ENCODE results near the gene HBQ1.
"Not testable (repeated sequence)": the region's sequence is repeated elsewhere in the genome, so short reads cannot be mapped to it uniquely, and the experiment has no call there.

HBQ1 gene

DNA sequence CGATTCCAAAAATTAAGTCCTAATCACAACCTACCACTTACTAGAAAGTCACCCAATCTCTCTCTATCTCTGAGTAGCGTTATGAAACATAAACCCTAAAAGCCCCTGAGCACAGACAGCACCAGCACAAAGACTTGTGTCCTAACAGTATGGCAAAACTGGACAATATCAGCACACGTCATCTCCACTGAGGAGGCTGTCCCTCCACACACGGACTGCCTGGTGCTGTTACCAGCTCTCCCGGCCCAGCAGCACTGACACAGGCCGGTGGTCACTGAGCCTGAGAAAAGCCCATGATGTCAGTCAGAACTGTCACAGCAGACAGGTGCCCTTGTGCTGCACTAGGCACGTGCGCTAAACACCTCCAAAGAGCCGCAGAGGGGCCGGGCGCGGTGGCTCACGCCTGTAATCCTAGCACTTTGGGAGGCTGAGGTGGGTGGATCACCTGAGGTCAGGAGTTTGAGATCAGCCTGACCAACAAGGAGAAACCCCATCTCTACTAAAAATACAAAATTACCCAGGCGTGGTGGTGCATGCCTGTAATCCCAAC lies 31.4 kb downstream of the HBQ1 start:
- DNase-seq = not testable (repeated sequence)

DNA sequence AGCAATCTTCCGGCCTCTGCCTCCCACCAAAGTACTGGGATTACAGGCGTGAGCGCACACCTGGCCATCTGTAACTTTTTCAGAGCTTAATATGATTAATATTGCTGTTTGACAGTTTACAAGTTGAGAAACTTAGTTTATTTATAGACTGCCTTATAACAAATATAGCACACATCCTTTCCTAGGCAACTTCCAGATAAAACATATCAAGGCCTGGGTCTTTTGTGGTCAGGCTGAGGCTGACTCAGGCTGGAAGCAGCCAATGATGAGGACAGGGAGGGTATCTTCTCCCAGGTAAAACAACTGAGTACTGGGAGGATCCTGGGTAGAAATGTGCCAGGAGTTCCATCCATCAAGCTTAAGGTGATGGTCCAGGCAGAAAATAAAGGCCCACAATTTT lies 32.7 kb downstream of the HBQ1 start:
- DNase-seq = no peak

DNA sequence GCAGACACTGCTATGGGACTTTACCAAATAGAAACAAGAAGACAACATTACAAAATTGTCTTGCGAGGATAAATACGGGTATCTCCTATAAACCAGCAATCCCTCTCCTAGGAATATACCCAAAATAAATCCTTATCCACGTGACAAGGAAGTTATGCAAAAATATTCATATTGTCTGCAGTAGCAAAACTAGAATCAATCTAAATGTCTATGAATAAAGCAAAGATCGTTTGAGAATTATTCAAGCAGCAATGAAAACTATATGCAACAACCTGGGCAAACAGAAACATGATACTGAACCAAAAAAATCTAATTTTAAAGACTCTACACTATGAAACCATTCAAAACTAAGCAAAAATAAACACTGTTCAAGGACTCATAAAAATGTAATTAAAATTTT lies 39.8 kb downstream of the HBQ1 start:
- no peak for DNase-seq

DNA sequence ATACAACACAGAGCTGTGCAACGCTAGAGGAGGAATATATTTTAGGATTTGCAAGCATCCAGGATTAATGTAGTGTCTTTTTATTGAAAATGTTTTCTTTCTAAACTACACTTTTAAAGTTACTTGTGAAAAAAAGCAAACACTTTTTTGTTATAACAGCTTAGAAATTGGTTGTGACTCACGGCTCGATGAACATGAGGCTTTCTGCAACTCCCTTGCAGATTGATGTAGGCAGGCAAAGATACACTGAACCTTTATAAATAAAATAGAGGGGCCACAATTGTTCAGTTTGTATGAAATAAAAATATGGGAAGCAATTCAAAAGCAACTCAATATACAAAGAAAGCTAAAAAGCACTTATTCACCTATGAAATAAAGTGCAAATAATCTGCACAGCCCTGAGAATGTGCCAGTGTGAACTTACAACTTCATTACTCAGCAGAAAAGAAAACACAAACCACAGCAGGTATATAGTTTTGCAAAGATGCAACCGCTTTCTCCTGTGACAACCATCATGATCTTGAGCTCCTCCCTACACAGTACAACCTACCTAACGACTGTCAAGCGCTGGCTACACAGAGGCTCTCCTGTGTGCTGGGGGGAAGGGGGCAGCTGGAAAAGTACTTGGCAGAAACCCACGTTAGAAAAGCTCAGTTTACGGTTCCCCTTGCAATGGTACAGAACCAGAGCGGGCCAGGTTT lies 48.0 kb downstream of the HBQ1 start:
- no peak for DNase-seq

DNA sequence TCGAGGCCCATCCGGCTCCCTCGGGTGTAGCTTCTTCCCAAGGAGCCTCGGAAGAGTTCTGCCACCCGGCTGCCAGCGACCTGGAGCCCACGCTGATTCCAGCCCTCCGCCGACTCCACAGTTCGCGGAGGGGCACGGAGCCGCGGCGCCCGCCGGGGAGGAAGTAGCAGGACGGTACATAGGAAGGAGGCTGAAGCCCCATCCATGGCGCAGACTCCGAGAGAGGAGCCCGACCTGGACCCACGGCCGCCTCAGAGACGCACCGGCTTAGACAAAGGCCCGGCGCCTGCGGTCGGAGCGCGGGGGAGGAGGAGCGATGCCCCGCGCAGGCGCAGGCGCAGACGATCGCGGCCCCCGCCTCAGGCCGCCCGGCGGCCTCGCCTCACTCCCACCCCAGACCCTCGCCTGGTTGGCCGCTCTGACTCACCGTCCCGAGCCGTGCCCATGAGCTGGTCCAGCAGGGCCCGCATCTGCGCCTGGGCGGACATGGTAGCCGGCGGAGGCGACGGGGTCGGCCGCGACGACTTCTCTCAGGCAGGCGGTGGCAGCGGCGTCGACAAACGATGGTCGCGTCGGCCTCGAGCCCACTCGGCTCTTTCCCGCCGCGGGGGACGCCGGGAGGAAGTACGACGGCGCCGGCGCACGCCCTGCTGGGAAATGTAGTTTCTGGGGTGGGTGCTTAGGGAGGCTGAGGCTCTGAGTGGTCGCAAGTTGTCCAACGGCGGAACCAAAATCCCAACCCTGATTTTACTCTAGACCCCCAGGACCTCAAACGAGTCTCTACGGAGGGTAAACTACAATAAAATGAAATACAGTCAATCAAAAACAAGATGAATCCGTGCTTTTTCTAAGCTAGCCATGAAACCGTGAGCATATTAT lies 48.8 kb downstream of the HBQ1 start, which contains the start of gene LUC7L:
TSS of gene LUC7L (minus strand) at position 598 of the 879 bp plus-strand sequence. CDS start at position 488, 110 bp downstream.
- DNase-seq = peak; percentile 93

DNA sequence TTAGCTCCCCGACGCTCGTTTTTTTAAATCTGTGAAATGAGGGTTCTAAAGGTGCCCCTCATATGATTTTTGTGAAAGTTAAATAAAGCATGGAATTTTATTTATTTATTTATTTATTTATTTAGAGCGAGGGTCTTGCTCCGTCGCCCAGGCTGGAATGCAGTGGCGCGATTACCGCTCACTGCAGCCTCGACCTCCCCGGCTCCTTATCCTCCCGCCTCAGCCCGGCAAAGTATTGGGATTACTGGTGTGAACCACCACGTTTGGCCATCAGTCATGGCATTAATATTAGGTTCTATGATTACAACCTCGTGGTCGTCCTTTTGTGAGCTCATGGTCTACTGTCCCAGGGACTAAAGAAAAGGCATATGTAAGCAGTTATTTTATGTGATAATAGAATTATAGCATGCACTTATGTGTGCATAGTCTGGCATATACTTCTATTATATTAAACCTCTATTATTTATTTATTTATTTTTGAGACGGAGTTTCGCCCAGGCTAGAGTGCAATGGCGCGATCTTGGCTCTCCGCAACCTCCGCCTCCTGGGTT lies 49.5 kb downstream of the HBQ1 start:
- no peak for DNase-seq

DNA sequence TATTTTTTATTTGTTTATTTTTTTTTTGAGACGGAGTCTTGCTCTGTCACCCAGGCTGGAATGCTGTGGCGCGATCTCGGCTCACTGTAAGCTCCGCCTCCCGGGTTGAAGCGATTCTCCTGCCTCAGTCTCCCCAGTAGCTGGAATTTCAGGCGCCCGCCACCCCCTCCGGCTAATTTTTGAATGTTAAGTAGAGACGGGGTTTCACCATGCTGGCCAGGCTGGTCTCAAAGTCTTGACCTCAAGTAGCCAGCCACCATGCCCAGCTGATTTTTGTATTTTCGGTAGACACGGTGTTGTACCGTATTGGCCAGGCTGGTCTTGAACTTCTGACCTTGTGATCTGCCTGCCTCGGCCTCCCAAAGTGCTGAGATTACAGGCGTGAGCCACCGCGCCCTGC lies 50.1 kb downstream of the HBQ1 start:
- DNase-seq = not testable (repeated sequence)
